H1 (cell line): ENCODE data around the gene ZNF362. TPM values are rescaled to one million over a fixed set of nuclear protein-coding genes. Genes with fewer than 3 reads are reported as not detected.

Source experiments
- CTCF ChIA-PET: fragments of 300-600 bp; sonication (Branson Sonifier 250); formaldehyde crosslinking; loops from one replicate; lab custom pipeline; 2021; ENCODE audit not compliant: partially characterized antibody; lab: Charles Lee
- POLR2A ChIA-PET: fragments of 300-600 bp; sonication (Branson Sonifier 250); formaldehyde crosslinking; loops from one replicate; lab custom pipeline; 2021; ENCODE audit warnings: inconsistent platforms; ENCODE audit not compliant: partially characterized antibody; lab: Charles Lee
- DNase-seq, 2 experiments: peaks; one replicate each; pipeline versions ENCODE4 v3.0.0 to v3.0.0-alpha.2; 2010 to 2022; ENCODE audit warnings: low spot score in 2 of 2, low read depth in 1 of 2, mixed read lengths in 1 of 2
- FAIRE-seq: peaks from 2 replicates; lab custom pipeline; 2011; peaks lifted over from hg19 to GRCh38; lab: Jason Lieb, UNC
- H2AFZ ChIP-seq: 2 replicates; pipeline ENCODE4 v1.8.1; 2012; ENCODE audit warnings: low read length, inconsistent platforms
- H2AK5ac ChIP-seq: 2 replicates; pipeline ENCODE4 v1.6.1; 2013; ENCODE audit warnings: low read depth, low read length
- H2BK120ac ChIP-seq: replicated peaks from 2 replicates; pipeline ENCODE3; 2013; ENCODE audit warnings: low read depth, low read length, inconsistent platforms
- H2BK12ac ChIP-seq: 2 replicates; pipeline ENCODE4 v1.6.1; 2013; ENCODE audit warnings: low read depth, low read length
- H2BK15ac ChIP-seq: 2 replicates; pipeline ENCODE4 v1.6.1; 2013; ENCODE audit warnings: low read length
- H2BK20ac ChIP-seq: 2 replicates; pipeline ENCODE4 v1.6.1; 2013; ENCODE audit warnings: low read length
- H2BK5ac ChIP-seq: 2 replicates; pipeline ENCODE4 v1.6.1; 2013; ENCODE audit warnings: low read depth, low read length
- H3K14ac ChIP-seq: 2 replicates; pipeline ENCODE4 v1.6.1; 2013; ENCODE audit warnings: inconsistent platforms; ENCODE audit not compliant: insufficient read length
- H3K18ac ChIP-seq: 2 replicates; pipeline ENCODE4 v1.6.1; 2013; ENCODE audit warnings: low read length; ENCODE audit errors: extremely low read depth
- H3K23ac ChIP-seq: 2 replicates; pipeline ENCODE4 v1.6.1; 2013; ENCODE audit warnings: inconsistent platforms; ENCODE audit not compliant: insufficient read length
- H3K23me2 ChIP-seq: 2 replicates; pipeline ENCODE4 v1.6.1; 2013; ENCODE audit warnings: low read depth, low read length
- H3K27ac ChIP-seq: 2 replicates; pipeline ENCODE4 v1.6.1; 2011; ENCODE audit warnings: low read depth, low read length, inconsistent platforms
- H3K27me3 ChIP-seq, 4 experiments: replicated peaks in 1 of 4; 1 replicate in 1 of 4; 2 replicates in 3 of 4; pipeline versions ENCODE4 v1.6.1 to v1.8.1; 2011 to 2013; ENCODE audit warnings: low read length in 3 of 4, mild to moderate bottlenecking in 3 of 4, inconsistent platforms in 2 of 4, mixed read lengths in 2 of 4, moderate library complexity in 1 of 4; ENCODE audit not compliant: control insufficient read depth in 3 of 4, insufficient read depth in 3 of 4; ENCODE audit errors: extremely low read depth in 1 of 4
- H3K36me3 ChIP-seq, 4 experiments: 2 replicates each; pipeline versions ENCODE4 v1.6.1 to v1.8.1; 2011 to 2013; ENCODE audit warnings: mild to moderate bottlenecking in 4 of 4, low read length in 3 of 4, moderate library complexity in 2 of 4, control low read depth in 1 of 4, inconsistent platforms in 1 of 4; ENCODE audit not compliant: insufficient read depth in 4 of 4, control insufficient read depth in 2 of 4
- H3K4ac ChIP-seq: replicated peaks from 2 replicates; pipeline ENCODE3; 2013; ENCODE audit warnings: low read length, low read depth, mixed read lengths, inconsistent platforms; ENCODE audit not compliant: insufficient read length
- H3K4me1 ChIP-seq, 4 experiments: replicated peaks in 1 of 4; 1 replicate in 1 of 4; 2 replicates in 3 of 4; pipeline versions ENCODE4 v1.6.1 to v1.8.1; 2011 to 2013; ENCODE audit warnings: low read length in 3 of 4, inconsistent platforms in 2 of 4, mixed read lengths in 1 of 4; ENCODE audit not compliant: insufficient read depth in 4 of 4, control insufficient read depth in 3 of 4
- H3K4me2 ChIP-seq, 2 experiments: 2 replicates each; pipeline versions ENCODE4 v1.6.1 to v1.8.1; 2011 to 2013; ENCODE audit warnings: low read depth in 2 of 2, low read length in 2 of 2, control low read depth in 1 of 2, inconsistent platforms in 1 of 2, mild to moderate bottlenecking in 1 of 2; ENCODE audit not compliant: insufficient read depth in 1 of 2
- H3K4me3 ChIP-seq, 4 experiments: fragments of 200-600, 300-600 bp in 1 of 4; sonication (generic), shearing (Covaris generic), sonication (Bioruptor Twin) in 1 of 4; 2 replicates each; pipeline versions ENCODE4 v1.5.1 to v1.8.1; 2011 to 2016; ENCODE audit warnings: low read length in 4 of 4, low read depth in 3 of 4, control low read depth in 2 of 4, inconsistent platforms in 2 of 4, mild to moderate bottlenecking in 2 of 4, mixed read lengths in 1 of 4, moderate library complexity in 1 of 4; ENCODE audit not compliant: insufficient read depth in 2 of 4; ENCODE audit errors: extremely low read depth in 1 of 4
- H3K56ac ChIP-seq: replicated peaks from 2 replicates; pipeline ENCODE3; 2013; ENCODE audit warnings: low read depth, mild to moderate bottlenecking, mixed read lengths, low read length, inconsistent platforms; ENCODE audit not compliant: insufficient read length
- H3K79me1 ChIP-seq: 2 replicates; pipeline ENCODE4 v1.6.1; 2013; ENCODE audit warnings: low read depth, low read length, control low read depth
- H3K79me2 ChIP-seq, 2 experiments: 2 replicates each; pipeline versions ENCODE4 v1.6.1 to v1.8.1; 2012 to 2013; ENCODE audit warnings: low read length in 2 of 2, mild to moderate bottlenecking in 2 of 2, inconsistent platforms in 1 of 2; ENCODE audit not compliant: insufficient read depth in 2 of 2, control insufficient read depth in 1 of 2
- H3K9ac ChIP-seq, 4 experiments: replicated peaks in 1 of 4; 1 replicate in 1 of 4; 2 replicates in 3 of 4; pipeline versions ENCODE4 v1.6.1 to v1.8.1; 2011 to 2013; ENCODE audit warnings: low read depth in 3 of 4, low read length in 3 of 4, control low read depth in 2 of 4, mild to moderate bottlenecking in 2 of 4, moderate library complexity in 2 of 4, inconsistent platforms in 1 of 4; ENCODE audit errors: extremely low read depth in 1 of 4
- H3K9me3 ChIP-seq, 2 experiments: 2 replicates each; pipeline versions ENCODE4 v1.6.1 to v1.8.1; 2012 to 2013; ENCODE audit warnings: mild to moderate bottlenecking in 2 of 2, moderate library complexity in 2 of 2, control low read depth in 1 of 2, inconsistent platforms in 1 of 2, low read depth in 1 of 2, low read length in 1 of 2, mixed read lengths in 1 of 2; ENCODE audit not compliant: insufficient read depth in 2 of 2
- H4K20me1 ChIP-seq, 2 experiments: replicated peaks in 1 of 2; 2 replicates each; pipeline versions ENCODE3 to v1.8.1; 2011 to 2013; ENCODE audit warnings: inconsistent platforms in 2 of 2, low read length in 2 of 2, mild to moderate bottlenecking in 1 of 2; ENCODE audit not compliant: insufficient read depth in 2 of 2, control insufficient read depth in 1 of 2
- H4K5ac ChIP-seq: 2 replicates; pipeline ENCODE4 v1.6.1; 2013; ENCODE audit warnings: low read length, low read depth, mixed read lengths, inconsistent platforms; ENCODE audit not compliant: insufficient read length
- H4K8ac ChIP-seq: 2 replicates; pipeline ENCODE4 v1.8.0; 2013; ENCODE audit warnings: mild to moderate bottlenecking, moderate library complexity, low read length, inconsistent platforms; ENCODE audit not compliant: insufficient read depth; ENCODE audit errors: extremely low read depth
- H4K91ac ChIP-seq: replicated peaks from 2 replicates; pipeline ENCODE3; 2013; ENCODE audit warnings: low read length, mixed read lengths, inconsistent platforms; ENCODE audit not compliant: insufficient read length
- ATF2 ChIP-seq: IDR thresholded peaks from 2 replicates; pipeline ENCODE4 v1.6.1; 2012; ENCODE audit warnings: low read length, inconsistent platforms
- CBX8 ChIP-seq: fragments of 300-800, 300-1000 bp; sonication (generic); IDR thresholded peaks from 2 replicates; pipeline ENCODE4 v1.7.1; 2016; ENCODE audit warnings: low read depth, low read length, borderline replicate concordance
- CREB1 ChIP-seq: IDR thresholded peaks from 2 replicates; pipeline ENCODE4 v1.6.1; 2012; ENCODE audit warnings: inconsistent platforms
- EGR1 ChIP-seq: IDR thresholded peaks from 2 replicates; pipeline ENCODE4 v1.6.1; 2011; ENCODE audit warnings: low read depth, low read length, borderline replicate concordance
- EP300 ChIP-seq, 2 experiments: IDR thresholded peaks; 1 replicate in 1 of 2; 2 replicates in 1 of 2; pipeline ENCODE4 v1.6.1; 2011 to 2012; ENCODE audit warnings: low read depth in 2 of 2, low read length in 2 of 2, mild to moderate bottlenecking in 2 of 2, borderline replicate concordance in 1 of 2, inconsistent platforms in 1 of 2, moderate library complexity in 1 of 2
- GTF2F1 ChIP-seq: IDR thresholded peaks from 2 replicates; pipeline ENCODE4 v1.6.1; 2012; ENCODE audit warnings: low read depth, low read length, improper control_type of control experiment, borderline replicate concordance
- KDM5A ChIP-seq: fragments of 200-600 bp; IDR thresholded peaks from 2 replicates; pipeline ENCODE4 v1.7.1; 2012; ENCODE audit warnings: mild to moderate bottlenecking, low read length, inconsistent platforms, mixed read lengths
- MAFK ChIP-seq: IDR thresholded peaks from 2 replicates; pipeline ENCODE4 v1.6.1; 2012; ENCODE audit warnings: low read depth, mild to moderate bottlenecking, improper control_type of control experiment, low read length
- RXRA ChIP-seq: IDR thresholded peaks from 2 replicates; pipeline ENCODE4 v1.6.1; 2011; ENCODE audit warnings: low read depth, mild to moderate bottlenecking, low read length, moderate library complexity; ENCODE audit not compliant: insufficient read depth
- TBP ChIP-seq: IDR thresholded peaks from 2 replicates; pipeline ENCODE4 v1.6.1; 2011; ENCODE audit warnings: low read depth, low read length, improper control_type of control experiment
- WGBS, 2 experiments: shearing (Covaris generic) in 1 of 2; methylation state at CpG; one replicate each; pipeline versions ENCODE4 v1.1.6 to v1.1.7; 2013 to 2015; ENCODE audit warnings: low lambda C conversion rate in 2 of 2, mixed read lengths in 2 of 2, inconsistent platforms in 1 of 2, low coverage in 1 of 2, missing lambda C conversion rate in 1 of 2; ENCODE audit not compliant: insufficient replicate concordance in 2 of 2, insufficient coverage in 1 of 2, insufficient read length in 1 of 2; ENCODE audit errors: extremely low coverage in 1 of 2, missing lambda C conversion rate in 1 of 2; 5-methylcytosine and 5-hydroxymethylcytosine counted together
- polyA plus RNA-seq, 7 experiments: library from polyadenylated mRNA; depleted of rRNA in 3 of 7; stranded (reverse) in 5 of 7; unstranded in 2 of 7; fragments of >200 nt in 5 of 7; fragments of 200-250 nt in 2 of 7; gene quantifications; 1 replicate in 5 of 7; 2 replicates in 1 of 7; 4 replicates in 1 of 7; pipeline versions ENCODE4 v1.2.1 to v1.2.3, GENCODE V29; 2011 to 2013; ENCODE audit warnings: missing spikeins in 2 of 7, mixed read lengths in 2 of 7
- total RNA-seq: library from RNA; stranded (reverse); fragmentation: NEBNext Ultra II Directional; extraction: Animal tissue kit (Norgen Biotek cat#: 25700); gene quantifications from 2 replicates; pipeline ENCODE4 v1.2.1, GENCODE V29; 2021

ZNF362 gene
- total and polyA plus RNA-seq, 2 of the 8 experiments (the other 6 are each of a cell fraction or from before 2014, with no cell fraction given), result 24.2 to 27.8 TPM

GRCh38 chr1:33258788-33259274 is 2.5 kb downstream of the ZNF362 start:
- Histone ChIP-seq H2BK15ac (no peak overlapping the region), H3K14ac (no peak overlapping the region), H3K79me2 (peaks cover 0 to 52% of the 10 kb centered on the region in 2 experiments; a peak in 2 of 4 replicates), H2AFZ (no peak overlapping the region), H3K27ac (no peak overlapping the region), H3K56ac (no peak overlapping the region), H3K27me3 (peaks cover 0 to 2% (median 0%) of the 10 kb centered on the region in 4 experiments; a peak in 2 of 7 replicates), H3K4ac (no peak overlapping the region), H3K18ac (no peak overlapping the region), H2BK120ac (no peak overlapping the region), H3K4me3 (no peak overlapping the region), H3K36me3 (peaks cover 0 to 2% (median 0%) of the 10 kb centered on the region in 4 experiments; a peak in 1 of 8 replicates), H4K91ac (no peak overlapping the region), H4K8ac (no peak overlapping the region), H4K5ac (no peak overlapping the region), H3K79me1 (peaks cover 25% of the 10 kb centered on the region), H4K20me1 (peaks cover 2 to 11% of the 10 kb centered on the region in 2 experiments), H3K9ac (no peak overlapping the region), H3K23ac (no peak overlapping the region), H3K23me2 (peaks cover 7% of the 10 kb centered on the region), H3K9me3 (no peaks in the 10 kb centered on the region), H3K4me2 (peak overlapping the region in 1 of 2 experiments; percentile 94; a peak in 1 of 4 replicates), H2AK5ac (no peak overlapping the region), H2BK12ac (no peak overlapping the region), H3K4me1 (peaks cover 0 to 23% (median 10%) of the 10 kb centered on the region in 4 experiments; a peak in 5 of 7 replicates), H2BK20ac (no peak overlapping the region), H2BK5ac (no peak overlapping the region)
- POLR2A ChIA-PET, result interaction anchor here (2.1 to 2.7 kb wide), 2 partner anchors 10 to 12 kb away, joined by 7 to 12 read pairs; no protein-coding TSS in a partner anchor
- WGBS, 2 experiments, result 88% methylated on average over 2 of the region's 2 CpGs; no CpG with 5 or more reads in 1 of the 2 experiments
- no peak for DNase-seq
- FAIRE-seq, result no peak
- CTCF ChIA-PET, result no interaction called here
- TF ChIP-seq EGR1 (no peak), MAFK (no peak), EP300 (IDR thresholded peaks at IDR 0.05; ENCODE audit: borderline replicate concordance in 1 of 2, low read depth in 2 of 2, low read length in 2 of 2) (no peak), RXRA (no peak), CREB1 (no peak), TBP (no peak), ATF2 (no peak), CBX8 (no peak), KDM5A (no peak), GTF2F1 (no peak)
